DOHH2 (cell line): ENCODE data around the gene OR10H3.

ENCODE experiments used
- EZH2phosphoT487 ChIP-seq: fragments of 200-600 bp; sonication (generic); IDR thresholded peaks from 2 replicates; pipeline ENCODE4 v1.6.1; 2017; ENCODE audit warnings: borderline replicate concordance, mild to moderate bottlenecking, antibody characterized with exemption, low read length, moderate library complexity, mixed read lengths
- TF ChIP-seq, protein P1 (sequence below): fragments of 200-600 bp; sonication (generic); IDR thresholded peaks from one replicate; pipeline ENCODE4 v1.5.1; 2014; ENCODE audit warnings: antibody characterized with exemption, mild to moderate bottlenecking, low read depth, low read length; ENCODE audit not compliant: poor library complexity, severe bottlenecking

DNA sequence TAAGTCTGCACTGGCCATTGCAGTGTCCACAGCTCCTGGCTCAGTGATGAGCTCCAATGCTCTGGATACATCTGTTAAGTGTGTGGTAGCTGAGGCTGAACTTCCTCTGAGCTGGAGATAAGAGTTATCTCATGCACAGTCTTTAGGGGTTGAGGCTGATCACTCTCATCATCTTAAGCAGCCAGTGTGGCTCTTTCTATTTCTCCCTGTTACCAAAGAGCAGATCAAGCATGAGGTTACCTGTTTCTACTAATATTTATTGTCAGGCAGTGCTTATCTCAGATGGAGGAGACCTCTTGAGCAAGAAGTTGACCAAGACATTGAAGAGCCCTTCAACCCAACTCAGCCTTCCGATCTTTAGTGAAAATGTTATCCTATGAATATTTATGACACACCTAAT, 16.5 kb upstream of the OR10H3 start:
- TF ChIP-seq, protein P1, sequence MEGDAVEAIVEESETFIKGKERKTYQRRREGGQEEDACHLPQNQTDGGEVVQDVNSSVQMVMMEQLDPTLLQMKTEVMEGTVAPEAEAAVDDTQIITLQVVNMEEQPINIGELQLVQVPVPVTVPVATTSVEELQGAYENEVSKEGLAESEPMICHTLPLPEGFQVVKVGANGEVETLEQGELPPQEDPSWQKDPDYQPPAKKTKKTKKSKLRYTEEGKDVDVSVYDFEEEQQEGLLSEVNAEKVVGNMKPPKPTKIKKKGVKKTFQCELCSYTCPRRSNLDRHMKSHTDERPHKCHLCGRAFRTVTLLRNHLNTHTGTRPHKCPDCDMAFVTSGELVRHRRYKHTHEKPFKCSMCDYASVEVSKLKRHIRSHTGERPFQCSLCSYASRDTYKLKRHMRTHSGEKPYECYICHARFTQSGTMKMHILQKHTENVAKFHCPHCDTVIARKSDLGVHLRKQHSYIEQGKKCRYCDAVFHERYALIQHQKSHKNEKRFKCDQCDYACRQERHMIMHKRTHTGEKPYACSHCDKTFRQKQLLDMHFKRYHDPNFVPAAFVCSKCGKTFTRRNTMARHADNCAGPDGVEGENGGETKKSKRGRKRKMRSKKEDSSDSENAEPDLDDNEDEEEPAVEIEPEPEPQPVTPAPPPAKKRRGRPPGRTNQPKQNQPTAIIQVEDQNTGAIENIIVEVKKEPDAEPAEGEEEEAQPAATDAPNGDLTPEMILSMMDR, result no peak
- no peak for TF ChIP-seq EZH2phosphoT487
